NCI-H1930 (cell line): ENCODE results near the gene MACF1.

Source experiments
- DNase-seq, 2 experiments: peaks; one replicate each; lab custom pipeline; 2025; lab: John Stamatoyannopoulos, UW

MACF1 gene

DNA sequence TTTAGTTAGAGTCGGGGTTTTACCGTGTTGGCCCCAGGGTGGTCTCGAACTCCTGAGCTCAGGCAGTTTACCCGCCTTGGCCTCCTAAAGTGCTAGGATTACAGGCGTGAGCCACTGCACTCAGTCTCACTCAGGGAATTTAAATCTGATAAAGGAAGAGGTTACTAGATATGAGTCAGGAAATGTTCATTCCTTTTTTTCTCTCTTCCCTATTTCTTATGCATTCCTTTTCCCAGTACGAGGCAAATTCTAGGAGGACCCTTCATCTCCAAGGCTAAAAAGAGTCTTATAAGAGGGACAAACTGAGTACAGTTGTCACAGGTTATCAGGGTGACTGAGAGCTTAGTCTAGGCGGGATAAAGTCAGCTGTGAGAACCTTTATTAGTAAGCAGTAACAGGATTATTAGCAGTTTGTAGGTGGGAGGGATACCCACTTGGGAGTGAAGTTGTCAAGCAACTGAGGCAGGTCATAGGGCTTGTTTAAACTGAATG is 9.1 kb downstream of the MACF1 start:
- no peak for DNase-seq

DNA sequence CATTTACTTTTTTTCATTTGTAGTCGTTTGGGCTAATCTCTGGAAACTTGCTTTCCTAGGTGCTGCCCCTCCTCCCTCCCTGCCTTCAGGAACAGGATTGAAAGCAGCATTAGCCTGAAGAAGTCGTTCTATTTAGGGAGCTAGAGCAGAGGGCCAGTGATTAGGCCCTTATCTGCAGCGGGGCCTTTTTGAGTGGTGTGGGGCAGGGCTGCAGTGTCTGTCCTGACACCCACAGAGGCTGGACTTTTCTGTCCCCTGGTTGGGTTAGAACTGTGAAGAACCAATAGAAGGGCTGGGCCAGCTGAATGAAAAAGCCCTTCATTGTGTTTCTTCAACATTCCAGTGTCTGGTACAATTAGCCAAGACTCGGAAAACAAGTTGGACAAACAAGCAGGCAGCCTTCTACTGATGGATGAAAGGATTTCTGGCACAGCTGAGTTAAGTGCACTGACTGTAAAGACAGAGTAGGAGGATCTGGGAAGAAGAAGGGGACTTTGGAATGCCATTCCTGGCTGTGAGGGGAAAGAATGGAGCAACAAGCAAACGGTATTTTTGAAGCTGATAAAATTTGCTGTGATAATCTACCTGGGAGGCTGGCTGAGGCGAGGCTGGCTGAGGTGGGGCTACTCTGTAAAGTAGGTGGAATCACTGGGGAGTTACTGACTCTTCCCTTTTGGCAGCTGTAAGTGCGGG is 9.7 kb downstream of the MACF1 start:
- DNase-seq, result no peak

- no peak for DNase-seq
Measured at GRCh38 chr1:39214714-39214997, 10.2 kb downstream of the MACF1 start.

DNA sequence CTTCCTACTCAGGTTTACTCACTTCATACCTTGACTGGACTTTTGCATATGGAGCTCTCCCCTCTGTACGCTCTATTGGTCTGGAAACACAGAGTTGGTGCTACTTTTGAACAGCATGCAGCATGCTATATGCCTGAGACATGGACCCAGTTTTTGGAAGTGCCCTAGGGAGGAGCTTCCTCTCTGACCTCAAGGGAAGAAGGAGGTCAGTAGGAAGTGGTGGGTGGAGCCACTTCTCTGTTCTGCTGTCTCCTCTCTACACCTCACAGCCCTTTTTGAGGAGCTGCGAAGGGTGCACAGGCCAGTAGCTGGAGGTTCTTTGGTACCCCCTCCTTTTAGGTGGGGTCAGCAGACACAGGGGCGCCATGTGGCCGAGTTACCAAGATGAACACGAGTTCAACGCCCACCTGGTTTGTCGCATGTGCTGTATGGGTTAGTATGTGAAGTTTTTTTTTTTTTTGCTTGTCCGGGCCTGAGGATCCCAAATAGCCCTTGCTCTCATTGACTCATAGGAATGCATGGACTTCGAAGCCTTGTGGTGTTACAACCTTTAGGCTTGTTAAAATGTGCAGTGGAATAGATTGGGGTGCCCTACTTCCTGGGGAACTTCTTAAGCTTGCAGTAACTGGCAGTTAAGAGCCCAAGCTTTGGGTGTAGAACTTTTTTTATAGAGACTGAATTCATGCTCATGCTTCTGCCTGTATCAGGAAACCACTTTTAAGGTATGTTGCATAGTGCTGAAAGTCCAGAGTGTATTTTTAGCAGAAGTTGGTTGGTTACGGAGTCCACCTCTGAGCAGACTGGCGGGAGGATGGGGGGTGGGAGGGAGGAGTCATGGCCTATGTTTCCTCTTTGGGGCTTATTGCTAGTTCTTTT is 10.7 kb downstream of the MACF1 start:
- no peak for DNase-seq

DNA sequence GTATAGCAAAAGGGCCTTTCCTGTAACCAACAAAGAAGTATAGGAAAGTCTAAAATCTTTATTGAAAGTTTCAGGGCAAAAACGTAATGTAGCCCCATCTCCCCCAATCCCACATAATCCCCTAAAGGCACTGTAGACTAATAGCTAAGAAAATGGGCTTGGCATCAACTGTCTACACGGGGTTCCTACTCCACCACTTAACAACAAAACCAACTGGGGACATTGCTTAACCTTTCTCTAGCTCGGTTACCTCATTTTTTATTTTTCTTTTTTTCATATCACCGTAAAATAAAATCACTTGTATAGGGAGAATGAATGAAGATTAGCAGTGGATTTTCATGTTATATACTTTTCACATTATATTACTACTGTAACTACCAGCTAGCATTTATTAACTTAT is 12.3 kb downstream of the MACF1 start:
- DNase-seq, result no peak

DNA sequence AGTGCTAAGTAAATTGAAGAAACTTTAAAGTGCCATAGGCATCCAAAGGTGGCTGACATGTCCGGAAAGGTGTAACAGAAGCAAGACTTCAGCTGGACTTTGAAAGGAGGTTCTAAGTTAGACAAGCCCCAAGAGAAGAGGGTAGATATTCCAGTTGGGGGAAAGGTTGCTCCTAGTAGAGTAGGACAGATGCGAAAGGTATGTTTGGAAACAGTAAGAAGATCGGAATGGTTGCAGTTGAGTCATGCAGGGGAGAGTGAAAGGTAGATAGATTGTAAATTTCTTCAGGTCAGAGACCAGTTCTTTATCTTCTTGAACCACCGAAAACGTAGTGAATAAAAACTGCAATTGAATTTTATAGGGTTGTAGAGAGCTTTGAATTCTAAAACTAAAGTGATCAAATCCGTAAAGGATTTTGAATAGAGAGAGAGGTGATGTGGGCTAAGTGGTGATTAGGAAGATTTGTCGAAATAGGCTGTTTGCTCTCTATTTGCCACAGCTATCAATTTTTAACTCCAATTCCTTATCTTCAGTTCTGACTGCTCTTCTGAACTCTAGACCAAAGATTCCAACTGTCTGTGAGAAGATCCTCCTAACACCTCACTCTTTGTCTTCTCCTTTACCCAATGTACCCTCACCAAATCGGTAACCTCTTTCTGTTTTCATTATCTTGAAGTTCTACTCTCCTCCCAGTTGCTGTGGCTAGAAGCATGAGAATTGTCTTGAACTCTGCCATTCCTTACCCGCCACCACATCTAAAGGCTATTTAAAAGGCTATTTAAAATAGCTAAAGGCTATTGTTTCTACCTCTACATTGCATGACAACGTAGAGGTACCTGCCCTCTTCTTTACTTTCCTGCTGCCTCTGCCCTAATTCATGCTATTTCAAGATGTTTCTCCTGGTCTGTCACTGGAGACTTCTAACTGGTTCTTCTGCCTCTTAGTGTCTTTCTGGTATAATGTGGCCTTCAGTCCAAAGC is 16.7 kb downstream of the MACF1 start:
- DNase-seq, result no peak

DNA sequence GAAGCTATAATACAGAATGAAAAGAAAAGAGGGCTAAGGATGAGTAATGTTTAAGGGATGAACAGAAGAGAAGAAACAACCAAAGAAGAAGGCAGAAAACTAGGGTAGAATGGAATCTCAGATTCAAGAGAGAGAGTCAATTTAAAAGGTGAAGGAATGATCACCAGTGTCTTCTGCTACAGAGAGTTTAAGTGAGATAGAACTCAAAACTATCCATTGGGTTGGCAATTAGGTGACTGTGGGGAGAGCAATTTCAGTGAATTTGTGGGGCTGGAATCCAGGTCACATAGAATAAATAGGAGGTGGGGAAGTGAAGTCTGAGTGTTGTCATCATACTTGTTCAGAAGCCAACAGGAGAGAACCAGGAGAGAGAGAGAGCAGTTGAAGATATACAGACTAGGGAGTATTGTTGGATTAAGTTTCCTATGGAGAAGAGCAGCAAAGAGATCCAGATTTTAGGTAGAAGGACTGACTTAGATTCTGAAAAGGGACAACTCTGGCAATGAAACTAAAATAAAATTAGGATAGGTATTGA is 19.9 kb downstream of the MACF1 start:
- no peak for DNase-seq

DNA sequence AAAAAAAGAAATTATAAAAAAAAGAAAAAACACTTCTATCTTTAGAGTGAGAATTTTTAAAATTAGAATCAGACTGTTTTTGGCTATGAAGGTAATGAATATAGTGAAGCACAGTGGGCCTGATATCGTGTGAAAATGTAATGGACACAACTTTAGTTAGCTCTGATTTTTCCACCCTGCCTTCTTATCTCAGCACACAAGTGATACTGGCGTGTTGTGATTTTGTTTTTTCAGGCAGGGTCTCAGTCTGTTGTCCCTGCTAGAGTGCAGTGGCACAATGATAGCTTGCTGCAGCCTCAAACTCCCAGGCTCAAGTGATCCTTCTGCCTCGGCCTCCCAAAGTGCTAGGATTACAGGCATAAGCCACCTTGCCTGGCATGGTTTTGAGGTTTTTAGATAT is 22.3 kb downstream of the MACF1 start:
- no peak for DNase-seq

- no peak for DNase-seq
Measured at GRCh38 chr1:39228252-39228651, 23.8 kb downstream of the MACF1 start.

GRCh38 chr1:39229504-39229903 is 25.0 kb downstream of the MACF1 start:
- no peak for DNase-seq

DNA sequence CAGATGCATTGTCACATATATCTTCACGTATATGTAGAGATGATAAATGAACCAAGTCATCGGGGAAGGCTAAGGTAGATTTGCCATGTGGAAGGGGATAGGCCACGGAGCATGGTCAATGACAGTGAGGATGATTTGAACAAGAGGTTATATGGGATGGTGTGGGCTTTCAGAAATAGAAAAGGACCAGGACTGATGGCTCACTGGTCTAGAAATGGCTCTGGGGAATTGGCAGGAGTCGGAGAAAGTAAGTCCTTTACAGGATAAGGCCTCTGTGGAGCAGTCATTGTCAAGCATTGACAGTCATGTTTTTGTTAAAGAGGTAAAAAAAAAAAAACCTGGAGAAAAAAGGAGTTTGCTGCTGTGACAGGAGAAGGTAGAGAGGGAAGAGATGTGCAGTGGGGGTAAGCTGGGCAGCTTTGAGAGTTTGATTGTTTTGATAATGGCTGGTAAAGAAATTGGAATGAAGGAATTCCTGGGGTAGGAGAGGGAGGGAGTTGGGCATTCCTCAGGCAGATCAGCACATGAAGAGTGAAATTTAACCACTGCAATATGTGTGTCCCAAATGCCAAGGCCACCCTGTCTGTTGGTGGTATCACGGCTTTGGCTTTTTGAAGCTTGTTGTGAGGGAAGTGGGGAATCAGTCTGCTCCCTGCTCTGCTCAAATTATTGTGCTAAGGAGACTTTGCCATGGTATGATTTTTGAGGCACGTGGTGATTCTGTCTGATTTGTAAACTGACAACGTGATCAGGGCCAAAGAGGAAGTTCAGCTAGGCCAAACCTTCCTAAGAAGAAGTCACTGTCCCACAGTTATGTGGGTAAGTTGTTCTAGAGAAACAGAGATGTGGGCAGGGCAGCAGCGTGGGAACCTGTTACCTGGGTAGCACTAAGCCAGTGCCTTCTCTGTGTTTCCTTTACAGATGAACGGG is 26.0 kb downstream of the MACF1 start:
- DNase-seq, result no peak

DNA sequence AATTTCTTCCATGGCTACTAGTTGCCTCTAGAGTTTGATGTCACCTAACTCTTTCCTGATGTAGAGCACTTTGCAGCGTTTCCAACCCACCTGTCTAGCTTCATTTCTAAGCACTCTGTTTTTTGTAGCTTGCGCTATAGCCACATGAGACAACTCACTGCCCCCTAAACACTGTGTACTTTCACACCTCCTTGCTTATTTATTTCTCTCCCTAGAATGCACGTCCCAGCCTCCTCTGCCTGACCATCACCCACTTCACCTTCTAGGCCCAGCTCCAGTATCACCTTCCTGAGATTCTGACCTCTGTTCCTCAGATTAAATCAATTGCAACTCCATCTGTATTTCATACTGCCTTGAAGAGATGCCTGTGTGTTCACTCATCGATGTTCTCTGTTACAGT is 32.5 kb downstream of the MACF1 start:
- no peak for DNase-seq

DNA sequence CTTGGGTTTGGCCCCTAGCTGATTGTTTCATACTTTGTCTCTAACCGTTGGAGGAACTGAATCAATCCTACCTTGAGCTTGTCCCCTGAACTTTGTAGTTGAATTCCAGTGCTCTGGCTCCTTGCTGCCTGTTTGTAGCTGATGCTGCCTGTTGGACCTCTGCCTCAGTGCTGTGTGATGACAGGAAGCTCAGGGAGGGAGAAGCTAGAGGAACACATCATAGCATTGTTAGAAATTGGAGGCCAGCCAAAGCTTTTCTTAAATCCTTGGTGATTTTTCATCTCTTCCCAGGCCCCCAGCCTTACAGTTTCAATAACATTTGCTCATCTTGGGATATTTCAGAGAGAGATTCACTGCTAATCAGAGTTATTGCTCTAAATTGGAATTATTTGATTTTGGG is 34.0 kb downstream of the MACF1 start:
- no peak for DNase-seq

DNA sequence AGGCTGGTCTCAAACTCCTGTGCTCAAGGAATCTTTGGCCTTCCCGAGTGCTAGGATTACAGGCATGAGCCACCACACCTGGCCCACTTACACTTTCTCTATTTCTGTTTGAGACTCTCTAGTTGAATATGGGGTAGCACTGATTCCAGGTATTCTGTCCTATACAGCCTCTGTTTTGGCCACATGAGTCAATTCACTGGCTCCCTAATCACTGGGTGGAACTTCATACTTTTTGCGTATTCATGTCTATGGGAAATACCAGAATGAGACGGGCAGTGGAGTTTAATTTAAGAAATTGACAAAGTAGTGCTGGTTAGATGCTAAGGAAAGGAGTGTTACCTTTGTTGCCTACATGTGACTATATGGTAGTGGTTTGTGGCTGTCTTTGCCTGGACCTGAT is 35.5 kb downstream of the MACF1 start:
- DNase-seq, result no peak

- no peak for DNase-seq
Measured at GRCh38 chr1:39243302-39243701, 38.8 kb downstream of the MACF1 start.

- no peak for DNase-seq
Measured at GRCh38 chr1:39250460-39251240, 46.2 kb downstream of the MACF1 start.

DNA sequence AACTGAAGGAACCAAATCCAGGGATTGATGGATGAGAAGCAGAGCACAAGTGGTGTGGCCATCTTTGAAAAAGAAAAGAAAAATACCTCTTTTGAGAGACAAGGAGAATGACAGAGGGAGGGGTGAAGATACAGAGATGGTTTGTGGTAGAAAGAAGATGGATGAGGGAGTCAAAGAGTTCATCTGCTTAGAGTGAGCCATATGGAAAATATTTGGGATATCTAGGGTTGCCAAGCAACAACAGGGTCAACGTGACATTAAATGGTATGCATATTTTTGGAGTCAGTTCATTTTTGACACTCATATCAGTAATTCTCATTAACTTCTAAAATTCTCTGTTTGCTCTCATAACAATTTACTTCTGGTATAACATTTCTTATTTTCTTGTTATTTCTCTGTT is 50.7 kb downstream of the MACF1 start:
- DNase-seq, result no peak

DNA sequence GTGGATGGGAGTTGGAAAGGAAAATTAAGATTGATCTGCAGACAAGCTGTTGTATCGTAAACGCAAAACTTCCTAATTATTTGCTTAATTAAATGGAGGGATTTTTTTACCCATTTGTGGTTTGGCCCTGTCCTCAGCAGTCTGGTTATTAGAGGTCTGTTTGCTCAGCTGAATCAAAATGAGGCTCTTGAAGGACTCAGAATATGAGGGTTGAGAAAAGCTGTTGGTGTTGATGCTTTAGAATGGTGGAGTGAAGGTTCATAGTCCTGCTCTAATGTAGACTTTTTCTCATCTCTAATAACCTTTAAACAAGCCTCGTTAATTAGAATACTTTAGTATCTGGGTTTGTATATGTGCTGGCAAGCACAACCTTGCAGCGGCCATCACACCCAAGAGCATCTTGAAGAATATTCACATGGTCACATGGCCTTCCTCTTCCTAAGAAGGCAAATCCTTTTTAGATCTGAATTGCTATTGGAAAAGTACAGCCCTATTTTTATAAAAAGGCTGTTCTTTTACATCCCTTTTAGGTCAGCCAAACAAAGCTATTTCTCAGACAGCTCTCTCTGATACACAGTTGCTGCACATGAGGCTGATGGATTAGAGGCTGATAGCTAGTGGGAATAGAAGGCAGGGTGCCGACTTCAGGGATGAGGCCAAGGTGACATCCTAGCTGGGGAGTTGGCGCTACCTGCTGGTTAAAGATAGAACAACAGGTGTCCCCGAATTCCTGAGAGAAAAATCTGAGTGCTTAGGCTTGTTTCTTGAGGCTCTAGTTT is 53.8 kb downstream of the MACF1 start:
- DNase-seq, result peak; percentile 34 to 35

DNA sequence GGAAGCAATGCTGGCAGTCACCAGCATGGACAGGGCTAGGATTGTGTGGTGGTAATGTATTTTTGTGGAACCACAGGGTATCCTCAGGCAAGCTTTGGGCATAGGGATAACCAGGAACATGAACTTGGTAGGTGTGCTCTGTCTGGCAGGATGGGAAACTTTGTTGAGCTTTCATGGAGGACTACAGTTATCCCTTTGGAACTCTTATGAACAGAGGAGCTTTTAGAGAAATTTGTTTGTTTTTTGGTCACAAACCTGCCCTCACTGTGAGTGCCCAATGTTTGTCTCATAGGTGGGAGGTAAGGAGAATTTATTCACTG is 54.4 kb downstream of the MACF1 start:
- DNase-seq, result no peak
